ENCODE measurements around the gene BAG3.
"Not testable (repeated sequence)": the region's sequence is repeated elsewhere in the genome, so short reads cannot be mapped to it uniquely, and the experiment has no call there.

Gene BAG3

GRCh38 chr10:119650692-119651513 is at the start of gene BAG3:
Gene BAG3 (plus strand): TSS chr10:119651380. CDS start chr10:119651676, 296 bp downstream.
- DNase-seq (ENCODE audit: low spot score): peak; percentile 82

GRCh38 chr10:119602241-119603095 is 48.7 kb upstream of the BAG3 start:
- DNase-seq (ENCODE audit: low spot score): no peak

GRCh38 chr10:119604468-119604867 is 46.7 kb upstream of the BAG3 start:
- no peak for DNase-seq (ENCODE audit: low spot score)

GRCh38 chr10:119608316-119609155 is 42.6 kb upstream of the BAG3 start:
- no peak for DNase-seq (ENCODE audit: low spot score)

GRCh38 chr10:119609516-119609915 is 41.7 kb upstream of the BAG3 start:
- no peak for DNase-seq (ENCODE audit: low spot score)

- DNase-seq (ENCODE audit: low spot score): no peak
These were observed 39.7 kb upstream of the BAG3 start for GRCh38 chr10:119611433-119611832.

- no peak for DNase-seq (ENCODE audit: low spot score)
These were observed 37.4 kb upstream of the BAG3 start for GRCh38 chr10:119613741-119614140.

- no peak for DNase-seq (ENCODE audit: low spot score)
These were observed 36.5 kb upstream of the BAG3 start for GRCh38 chr10:119614686-119615085.

GRCh38 chr10:119616882-119617570 is 34.2 kb upstream of the BAG3 start:
- no peak for DNase-seq (ENCODE audit: low spot score)

GRCh38 chr10:119619215-119619614 is 32.0 kb upstream of the BAG3 start:
- DNase-seq (ENCODE audit: low spot score): no peak

- DNase-seq (ENCODE audit: low spot score): not testable (repeated sequence)
These were observed 31.4 kb upstream of the BAG3 start for GRCh38 chr10:119619811-119620210.

GRCh38 chr10:119620241-119621077 is 30.7 kb upstream of the BAG3 start:
- DNase-seq (ENCODE audit: low spot score): no peak

- no peak for DNase-seq (ENCODE audit: low spot score)
These were observed 30.1 kb upstream of the BAG3 start for GRCh38 chr10:119621078-119621384.

GRCh38 chr10:119625570-119626280 is 25.5 kb upstream of the BAG3 start:
- DNase-seq (ENCODE audit: low spot score): no peak

GRCh38 chr10:119630300-119630699 is 20.9 kb upstream of the BAG3 start:
- DNase-seq (ENCODE audit: low spot score): no peak

- DNase-seq (ENCODE audit: low spot score): no peak
These were observed 17.5 kb upstream of the BAG3 start for GRCh38 chr10:119633538-119634218.

- no peak for DNase-seq (ENCODE audit: low spot score)
These were observed 17.0 kb upstream of the BAG3 start for GRCh38 chr10:119634219-119634544.

GRCh38 chr10:119637631-119638030 is 13.5 kb upstream of the BAG3 start:
- DNase-seq (ENCODE audit: low spot score): no peak

- no peak for DNase-seq (ENCODE audit: low spot score)
These were observed 12.2 kb upstream of the BAG3 start for GRCh38 chr10:119638982-119639381.

- no peak for DNase-seq (ENCODE audit: low spot score)
These were observed 10.8 kb upstream of the BAG3 start for GRCh38 chr10:119640384-119640783.

All from COLO829 (cell line).